ENCODE data around the gene UBAP1. TPM values are rescaled to one million over a fixed set of nuclear protein-coding genes. Genes with fewer than 3 reads are reported as not detected.
"Not testable (repeated sequence)": the region's sequence is repeated elsewhere in the genome, so short reads cannot be mapped to it uniquely, and the experiment has no call there.

UBAP1 gene
- total and polyA plus RNA-seq, 2 of the 4 experiments (the other 2 are of a cell fraction) = 30.6 to 37.0 TPM

DNA sequence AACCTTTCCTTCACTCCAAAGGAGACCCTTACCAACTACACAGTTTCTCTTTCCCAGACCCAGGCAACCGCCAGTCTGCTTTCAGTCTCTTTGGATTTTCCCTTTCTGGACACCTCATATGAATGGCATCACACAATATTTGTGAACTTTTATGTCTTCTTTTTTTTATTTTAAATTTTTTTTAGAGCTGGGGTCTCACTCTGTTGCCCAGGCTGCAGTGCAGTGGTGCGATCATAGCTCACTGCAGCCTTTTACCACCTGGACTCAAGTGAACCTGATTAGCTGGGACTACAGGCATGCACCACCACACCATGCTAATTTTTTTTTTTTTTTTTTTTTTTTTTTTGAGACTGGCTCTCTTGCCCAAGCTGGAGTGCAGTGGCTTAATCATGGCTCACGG lies 37.5 kb downstream of the UBAP1 start:
- H2BK120ac ChIP-seq (ENCODE audit: low read depth, low read length) = no peak overlapping the region
- no peaks in the 10 kb centered on the region for H3K27me3 ChIP-seq (ENCODE audit: control insufficient read depth, insufficient read depth, low read length)
- no peak overlapping the region for H2AK9ac ChIP-seq (replicated peaks; ENCODE audit: low read depth, low read length, poor library complexity)
- ATAC-seq (ENCODE audit: low read depth) (no peak), DNase-seq (no peak)
- H4K5ac ChIP-seq (ENCODE audit: low read depth, low read length) = no peak overlapping the region
- peaks cover 15 to 53% of the 10 kb centered on the region in 2 experiments for H3K79me1 ChIP-seq (ENCODE audit: low read depth in 1 of 2, low read length in 2 of 2)
- POLR2A ChIA-PET (ENCODE audit: unreplicated experiment) = interaction anchor here (0.6 kb wide), 2 partner anchors 33 to 38 kb away, joined by 3 to 9 read pairs; no protein-coding TSS in a partner anchor
- no TSS peak for BruUV-seq (replicated peaks)
- H3K4me1 ChIP-seq (ENCODE audit: control insufficient read depth, insufficient read depth, low read length) = no peaks in the 10 kb centered on the region
- H3K4me3 ChIP-seq (ENCODE audit: insufficient read depth, low read depth, low read length) = no peak overlapping the region
- no peak overlapping the region for H3K18ac ChIP-seq (ENCODE audit: low read depth, low read length)
- H2BK5ac ChIP-seq (ENCODE audit: low read depth, low read length, poor library complexity, severe bottlenecking) = no peak overlapping the region
- no peaks in the 10 kb centered on the region for H3K36me3 ChIP-seq (ENCODE audit: control insufficient read depth, insufficient read depth, low read length)
- dilution Hi-C loops (cut with HindIII; ENCODE audit: low sequenced_read_pairs, unreplicated experiment) = no loop called here
- H4K20me1 ChIP-seq (ENCODE audit: insufficient read depth, low read length) = peaks cover 36% of the 10 kb centered on the region
- H3K9ac ChIP-seq (ENCODE audit: low read depth, low read length) = no peak overlapping the region
- no peak overlapping the region for H3K27ac ChIP-seq (ENCODE audit: insufficient read depth, low read length)
- no peak overlapping the region for H2AFZ ChIP-seq (replicated peaks; ENCODE audit: low read length, poor library complexity)
- CTCF ChIA-PET = interaction anchor here (0.6 to 1.4 kb wide), 2 partner anchors 26 to 37 kb away, joined by 4 to 5 read pairs; no protein-coding TSS in a partner anchor
- H3K4ac ChIP-seq (ENCODE audit: low read depth, low read length) = no peak overlapping the region
- intact Hi-C loops (cut with micrococcal nuclease) = no loop called here
- peaks cover 11% of the 10 kb centered on the region; the same call in 1 of the 2 replicates for H3K9me1 ChIP-seq (ENCODE audit: insufficient read depth, low read length)
- no peaks in the 10 kb centered on the region for H3K9me3 ChIP-seq (ENCODE audit: control insufficient read depth, insufficient read depth, low read length)
- no peak overlapping the region; a peak in 1 of 4 replicates for H4K8ac ChIP-seq (ENCODE audit: low read depth in 2 of 2, low read length in 2 of 2)
- no peak overlapping the region for H4K91ac ChIP-seq (ENCODE audit: insufficient read depth, low read depth, low read length)
- no peak overlapping the region for H3K14ac ChIP-seq (replicated peaks; ENCODE audit: low read depth, low read length)
- TF ChIP-seq MAZ (IDR thresholded peaks at IDR 0.05; ENCODE audit: borderline replicate concordance, low read depth, low read length) = no peak
- TF ChIP-seq CEBPB (IDR thresholded peaks at IDR 0.05; ENCODE audit: low read depth, low read length) = no peak
- TF ChIP-seq CHD1 (IDR thresholded peaks at IDR 0.05; ENCODE audit: low read depth, low read length) = no peak
- H2BK20ac ChIP-seq (ENCODE audit: low read depth, low read length) = no peak overlapping the region
- no peak overlapping the region for H3K23ac ChIP-seq (ENCODE audit: low read depth, low read length)
- no CpG with 5 or more reads among the region's 3 CpGs for WGBS, 2 experiments (ENCODE audit: extremely low coverage in 2 of 2, insufficient read length in 1 of 2)
- no peak overlapping the region for H3K4me2 ChIP-seq (ENCODE audit: low read depth, low read length)
- no peak overlapping the region for H2AK5ac ChIP-seq (ENCODE audit: low read depth, low read length)
- H2BK15ac ChIP-seq (ENCODE audit: low read depth, low read length) = no peak overlapping the region
- in situ Hi-C loops (cut with MboI; ENCODE audit: low sequenced_read_pairs) = no loop called here
- H3K56ac ChIP-seq (ENCODE audit: extremely low read depth, insufficient read depth, low read length) = no peak overlapping the region

DNA sequence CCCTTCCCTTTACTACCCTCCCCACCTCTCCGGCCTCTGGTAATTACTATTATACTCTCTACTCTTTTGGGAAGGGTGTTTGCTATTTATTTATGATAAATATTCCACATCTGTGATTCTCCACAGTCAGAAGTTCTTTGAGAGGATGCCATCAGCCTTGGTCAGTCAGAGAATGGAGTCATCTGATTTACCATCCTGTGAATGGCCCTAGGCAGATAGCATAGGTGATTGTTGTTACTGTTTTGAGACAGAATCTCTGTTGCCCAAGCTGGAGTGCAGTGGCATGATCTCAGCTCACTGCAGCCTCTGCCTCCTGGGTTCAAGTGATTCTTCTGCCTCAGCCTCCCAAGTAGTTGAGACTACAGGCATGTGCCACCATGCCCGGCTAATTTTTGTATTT lies 38.2 kb downstream of the UBAP1 start:
- H3K27ac ChIP-seq (ENCODE audit: insufficient read depth, low read length); H3K36me3 ChIP-seq (ENCODE audit: control insufficient read depth, insufficient read depth, low read length); CTCF ChIA-PET; H2BK15ac ChIP-seq (ENCODE audit: low read depth, low read length); H2BK5ac ChIP-seq (ENCODE audit: low read depth, low read length, poor library complexity, severe bottlenecking); H2AK9ac ChIP-seq (replicated peaks; ENCODE audit: low read depth, low read length, poor library complexity); H3K27me3 ChIP-seq (ENCODE audit: control insufficient read depth, insufficient read depth, low read length); DNase-seq; H3K9ac ChIP-seq (ENCODE audit: low read depth, low read length); H4K91ac ChIP-seq (ENCODE audit: insufficient read depth, low read depth, low read length); intact Hi-C loops (cut with micrococcal nuclease); H2AK5ac ChIP-seq (ENCODE audit: low read depth, low read length); H2AFZ ChIP-seq (replicated peaks; ENCODE audit: low read length, poor library complexity); H3K4ac ChIP-seq (ENCODE audit: low read depth, low read length); dilution Hi-C loops (cut with HindIII; ENCODE audit: low sequenced_read_pairs, unreplicated experiment); H4K5ac ChIP-seq (ENCODE audit: low read depth, low read length); H3K18ac ChIP-seq (ENCODE audit: low read depth, low read length); H2BK20ac ChIP-seq (ENCODE audit: low read depth, low read length); H3K14ac ChIP-seq (replicated peaks; ENCODE audit: low read depth, low read length); H3K56ac ChIP-seq (ENCODE audit: extremely low read depth, insufficient read depth, low read length); BruUV-seq (replicated peaks); H3K23ac ChIP-seq (ENCODE audit: low read depth, low read length); H3K4me2 ChIP-seq (ENCODE audit: low read depth, low read length); H2BK120ac ChIP-seq (ENCODE audit: low read depth, low read length); H3K4me3 ChIP-seq (ENCODE audit: insufficient read depth, low read depth, low read length); in situ Hi-C loops (cut with MboI; ENCODE audit: low sequenced_read_pairs); H4K8ac ChIP-seq (ENCODE audit: low read depth in 2 of 2, low read length in 2 of 2); ATAC-seq (ENCODE audit: low read depth); H3K9me3 ChIP-seq (ENCODE audit: control insufficient read depth, insufficient read depth, low read length); H3K4me1 ChIP-seq (ENCODE audit: control insufficient read depth, insufficient read depth, low read length): not testable (repeated sequence)
- POLR2A ChIA-PET (ENCODE audit: unreplicated experiment) = interaction anchor here (0.6 kb wide), 1 partner anchor 37 kb away, joined by 9 read pairs; no protein-coding TSS in a partner anchor
- Histone ChIP-seq H3K79me1 (ENCODE audit: low read depth in 1 of 2, low read length in 2 of 2) (peaks cover 15 to 57% of the 10 kb centered on the region in 2 experiments), H4K20me1 (ENCODE audit: insufficient read depth, low read length) (peaks cover 34% of the 10 kb centered on the region), H3K9me1 (ENCODE audit: insufficient read depth, low read length) (peaks cover 14% of the 10 kb centered on the region; the same call in 1 of the 2 replicates)
- WGBS, 2 experiments (ENCODE audit: extremely low coverage in 2 of 2, insufficient read length in 1 of 2) = no CpG with 5 or more reads among the region's 2 CpGs

Data from IMR-90 (cell line).